Measurements from ENCODE around the gene ANP32D. TPM values are rescaled to one million over a fixed set of nuclear protein-coding genes. Genes with fewer than 3 reads are reported as not detected.
"Not testable (repeated sequence)": the region's sequence is repeated elsewhere in the genome, so short reads cannot be mapped to it uniquely, and the experiment has no call there.

ANP32D gene
- total RNA-seq, 1 experiment from 2014 or later = not detected

- DNase-seq (ENCODE audit: low read depth, low spot score) = no peak
- Histone ChIP-seq H3K27ac (ENCODE audit: low read length) (no peak overlapping the region), H3K4me1 (ENCODE audit: control insufficient read depth, insufficient read depth, low read length) (no peaks in the 10 kb centered on the region), H3K9me3 (ENCODE audit: control insufficient read depth, insufficient read depth, low read depth, low read length) (no peaks in the 10 kb centered on the region), H3K4me3 (ENCODE audit: low read depth in 2 of 2, low read length in 2 of 2) (no peak overlapping the region), H3K27me3 (ENCODE audit: control insufficient read depth, insufficient read depth, low read length) (peaks cover 25% of the 10 kb centered on the region), H3K36me3 (ENCODE audit: control insufficient read depth, insufficient read depth, low read length) (no peaks in the 10 kb centered on the region)
- TF ChIP-seq SIN3A (IDR thresholded peaks at IDR 0.05; ENCODE audit: borderline replicate concordance, insufficient read depth, low read depth, low read length) = no peak
- TF ChIP-seq, protein P1, sequence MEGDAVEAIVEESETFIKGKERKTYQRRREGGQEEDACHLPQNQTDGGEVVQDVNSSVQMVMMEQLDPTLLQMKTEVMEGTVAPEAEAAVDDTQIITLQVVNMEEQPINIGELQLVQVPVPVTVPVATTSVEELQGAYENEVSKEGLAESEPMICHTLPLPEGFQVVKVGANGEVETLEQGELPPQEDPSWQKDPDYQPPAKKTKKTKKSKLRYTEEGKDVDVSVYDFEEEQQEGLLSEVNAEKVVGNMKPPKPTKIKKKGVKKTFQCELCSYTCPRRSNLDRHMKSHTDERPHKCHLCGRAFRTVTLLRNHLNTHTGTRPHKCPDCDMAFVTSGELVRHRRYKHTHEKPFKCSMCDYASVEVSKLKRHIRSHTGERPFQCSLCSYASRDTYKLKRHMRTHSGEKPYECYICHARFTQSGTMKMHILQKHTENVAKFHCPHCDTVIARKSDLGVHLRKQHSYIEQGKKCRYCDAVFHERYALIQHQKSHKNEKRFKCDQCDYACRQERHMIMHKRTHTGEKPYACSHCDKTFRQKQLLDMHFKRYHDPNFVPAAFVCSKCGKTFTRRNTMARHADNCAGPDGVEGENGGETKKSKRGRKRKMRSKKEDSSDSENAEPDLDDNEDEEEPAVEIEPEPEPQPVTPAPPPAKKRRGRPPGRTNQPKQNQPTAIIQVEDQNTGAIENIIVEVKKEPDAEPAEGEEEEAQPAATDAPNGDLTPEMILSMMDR (IDR thresholded peaks at IDR 0.05) = peak; percentile 61
- TF ChIP-seq TCF7L2 (IDR thresholded peaks at IDR 0.05; ENCODE audit: low read depth, low read length) = no peak
- no peak for TF ChIP-seq POLR2AphosphoS5 (IDR thresholded peaks at IDR 0.05; ENCODE audit: low read depth, low read length)
- intact Hi-C loops (cut with micrococcal nuclease; ENCODE audit: unreplicated experiment) = loop anchor here (5.0 kb wide), 1 partner anchor 257 kb away; no protein-coding TSS in a partner anchor
- in situ Hi-C loops (cut with HindIII; ENCODE audit: low pct_unique_long_range_greater_than_20kb, low sequenced_read_pairs) = no loop called here
- POLR2A ChIA-PET = no interaction called here
- no TSS peak for BruUV-seq (replicated peaks)
- CTCF ChIA-PET = no interaction called here
- ATAC-seq = peak; percentile 71; the same call in 1 of the 2 replicates
Observed at GRCh38 chr12:48454667-48455066, 17.7 kb upstream of the ANP32D start.

DNA sequence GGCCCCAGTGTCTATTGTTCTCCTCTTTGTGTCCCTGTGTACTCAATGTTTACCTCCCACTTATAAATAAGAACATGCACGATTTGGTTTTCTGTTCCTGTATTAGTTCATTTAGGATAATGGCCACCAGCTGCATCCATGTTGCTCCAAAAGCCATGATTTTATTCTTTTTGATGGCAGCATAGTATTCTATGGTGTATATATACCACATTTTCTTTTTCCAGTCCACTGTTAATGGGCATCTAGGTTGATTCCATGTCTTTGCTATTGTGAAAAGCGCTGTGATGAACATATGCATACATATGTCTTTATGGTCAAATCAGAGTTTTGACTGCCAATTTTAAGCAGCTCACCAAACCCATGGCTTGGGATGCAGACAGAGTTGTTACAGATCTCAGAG is 17.2 kb upstream of the ANP32D start:
- DNase-seq (ENCODE audit: low read depth, low spot score) (no peak), ATAC-seq (no peak)
- Histone ChIP-seq H3K27ac (ENCODE audit: low read length) (no peak overlapping the region), H3K4me3 (ENCODE audit: low read depth in 2 of 2, low read length in 2 of 2) (no peak overlapping the region), H3K9me3 (ENCODE audit: control insufficient read depth, insufficient read depth, low read depth, low read length) (no peaks in the 10 kb centered on the region), H3K36me3 (ENCODE audit: control insufficient read depth, insufficient read depth, low read length) (no peaks in the 10 kb centered on the region), H3K4me1 (ENCODE audit: control insufficient read depth, insufficient read depth, low read length) (no peaks in the 10 kb centered on the region), H3K27me3 (ENCODE audit: control insufficient read depth, insufficient read depth, low read length) (peaks cover 28% of the 10 kb centered on the region)
- intact Hi-C loops (cut with micrococcal nuclease; ENCODE audit: unreplicated experiment) (no loop called here), in situ Hi-C loops (cut with HindIII; ENCODE audit: low pct_unique_long_range_greater_than_20kb, low sequenced_read_pairs) (no loop called here)
- CTCF ChIA-PET = interaction anchor here (1.7 kb wide), 1 partner anchor 258 kb away, joined by 4 read pairs; no protein-coding TSS in a partner anchor
- POLR2A ChIA-PET = no interaction called here
- TF ChIP-seq, protein P1 (IDR thresholded peaks at IDR 0.05) = 0 out of 2 replicates have a peak, but pooled peaks have one; percentile 24
- no peak for TF ChIP-seq TCF7L2 (IDR thresholded peaks at IDR 0.05; ENCODE audit: low read depth, low read length)
- TF ChIP-seq POLR2AphosphoS5 (IDR thresholded peaks at IDR 0.05; ENCODE audit: low read depth, low read length) = no peak
- no peak for TF ChIP-seq SIN3A (IDR thresholded peaks at IDR 0.05; ENCODE audit: borderline replicate concordance, insufficient read depth, low read depth, low read length)
- BruUV-seq (replicated peaks) = no TSS peak

- ATAC-seq = no peak
- H3K9me3 ChIP-seq (ENCODE audit: control insufficient read depth, insufficient read depth, low read depth, low read length) = no peaks in the 10 kb centered on the region
- in situ Hi-C loops (cut with HindIII; ENCODE audit: low pct_unique_long_range_greater_than_20kb, low sequenced_read_pairs) = no loop called here
- TF ChIP-seq TCF7L2 (IDR thresholded peaks at IDR 0.05; ENCODE audit: low read depth, low read length) (no peak), POLR2AphosphoS5 (IDR thresholded peaks at IDR 0.05; ENCODE audit: low read depth, low read length) (no peak), SIN3A (IDR thresholded peaks at IDR 0.05; ENCODE audit: borderline replicate concordance, insufficient read depth, low read depth, low read length) (no peak)
- TF ChIP-seq, protein P1 (IDR thresholded peaks at IDR 0.05) = no peak
- TF ChIP-seq, protein P2, sequence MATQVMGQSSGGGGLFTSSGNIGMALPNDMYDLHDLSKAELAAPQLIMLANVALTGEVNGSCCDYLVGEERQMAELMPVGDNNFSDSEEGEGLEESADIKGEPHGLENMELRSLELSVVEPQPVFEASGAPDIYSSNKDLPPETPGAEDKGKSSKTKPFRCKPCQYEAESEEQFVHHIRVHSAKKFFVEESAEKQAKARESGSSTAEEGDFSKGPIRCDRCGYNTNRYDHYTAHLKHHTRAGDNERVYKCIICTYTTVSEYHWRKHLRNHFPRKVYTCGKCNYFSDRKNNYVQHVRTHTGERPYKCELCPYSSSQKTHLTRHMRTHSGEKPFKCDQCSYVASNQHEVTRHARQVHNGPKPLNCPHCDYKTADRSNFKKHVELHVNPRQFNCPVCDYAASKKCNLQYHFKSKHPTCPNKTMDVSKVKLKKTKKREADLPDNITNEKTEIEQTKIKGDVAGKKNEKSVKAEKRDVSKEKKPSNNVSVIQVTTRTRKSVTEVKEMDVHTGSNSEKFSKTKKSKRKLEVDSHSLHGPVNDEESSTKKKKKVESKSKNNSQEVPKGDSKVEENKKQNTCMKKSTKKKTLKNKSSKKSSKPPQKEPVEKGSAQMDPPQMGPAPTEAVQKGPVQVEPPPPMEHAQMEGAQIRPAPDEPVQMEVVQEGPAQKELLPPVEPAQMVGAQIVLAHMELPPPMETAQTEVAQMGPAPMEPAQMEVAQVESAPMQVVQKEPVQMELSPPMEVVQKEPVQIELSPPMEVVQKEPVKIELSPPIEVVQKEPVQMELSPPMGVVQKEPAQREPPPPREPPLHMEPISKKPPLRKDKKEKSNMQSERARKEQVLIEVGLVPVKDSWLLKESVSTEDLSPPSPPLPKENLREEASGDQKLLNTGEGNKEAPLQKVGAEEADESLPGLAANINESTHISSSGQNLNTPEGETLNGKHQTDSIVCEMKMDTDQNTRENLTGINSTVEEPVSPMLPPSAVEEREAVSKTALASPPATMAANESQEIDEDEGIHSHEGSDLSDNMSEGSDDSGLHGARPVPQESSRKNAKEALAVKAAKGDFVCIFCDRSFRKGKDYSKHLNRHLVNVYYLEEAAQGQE (IDR thresholded peaks at IDR 0.05; ENCODE audit: insufficient read depth in 1 of 2, low read depth in 2 of 2, low read length in 1 of 2) = no peak
- no peak overlapping the region for H3K4me3 ChIP-seq (ENCODE audit: low read depth in 2 of 2, low read length in 2 of 2)
- CTCF ChIA-PET = no interaction called here
- POLR2A ChIA-PET = no interaction called here
- H3K4me1 ChIP-seq (ENCODE audit: control insufficient read depth, insufficient read depth, low read length) = no peaks in the 10 kb centered on the region
- H3K27ac ChIP-seq (ENCODE audit: low read length) = no peak overlapping the region
- intact Hi-C loops (cut with micrococcal nuclease; ENCODE audit: unreplicated experiment) = no loop called here
- no peaks in the 10 kb centered on the region for H3K36me3 ChIP-seq (ENCODE audit: control insufficient read depth, insufficient read depth, low read length)
- no peak for DNase-seq (ENCODE audit: low read depth, low spot score)
- BruUV-seq (replicated peaks) = no TSS peak
- H3K27me3 ChIP-seq (ENCODE audit: control insufficient read depth, insufficient read depth, low read length) = peaks cover 32% of the 10 kb centered on the region
Observed at GRCh38 chr12:48459259-48459658, 13.1 kb upstream of the ANP32D start.

DNA sequence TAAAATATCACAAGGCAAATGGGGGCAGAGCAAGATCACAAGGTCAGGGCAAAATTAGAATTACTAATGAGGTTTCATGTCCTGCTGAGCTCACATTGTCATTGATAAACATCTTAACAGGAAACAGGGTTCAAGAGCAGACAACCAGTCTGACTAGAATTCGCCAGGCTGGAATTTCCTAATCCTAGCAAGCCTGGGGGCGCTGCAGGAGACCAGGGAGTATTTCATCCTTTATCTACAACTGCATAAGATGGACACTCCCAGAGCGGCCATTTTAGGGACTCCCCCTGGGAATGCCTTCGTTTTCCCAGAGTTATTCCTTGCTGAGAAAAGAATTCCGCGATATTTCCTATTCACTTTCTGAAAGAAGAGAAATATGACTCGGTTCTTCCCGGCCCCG is 3.3 kb upstream of the ANP32D start:
- H3K27me3 ChIP-seq (ENCODE audit: control insufficient read depth, insufficient read depth, low read length); H3K4me1 ChIP-seq (ENCODE audit: control insufficient read depth, insufficient read depth, low read length); H3K36me3 ChIP-seq (ENCODE audit: control insufficient read depth, insufficient read depth, low read length); H3K9me3 ChIP-seq (ENCODE audit: control insufficient read depth, insufficient read depth, low read depth, low read length); POLR2A ChIA-PET; intact Hi-C loops (cut with micrococcal nuclease; ENCODE audit: unreplicated experiment); ATAC-seq; CTCF ChIA-PET; DNase-seq (ENCODE audit: low read depth, low spot score); BruUV-seq (replicated peaks); in situ Hi-C loops (cut with HindIII; ENCODE audit: low pct_unique_long_range_greater_than_20kb, low sequenced_read_pairs); H3K27ac ChIP-seq (ENCODE audit: low read length); H3K4me3 ChIP-seq (ENCODE audit: low read depth in 2 of 2, low read length in 2 of 2): not testable (repeated sequence)

Data from Panc1 (cell line).